Stimulated activated naive CD4-positive, alpha-beta T cell (primary cell): Measurements from ENCODE around the gene MID2.
"Not testable (repeated sequence)": the region's sequence is repeated elsewhere in the genome, so short reads cannot be mapped to it uniquely, and the experiment has no call there.

Experiments
- DNase-seq, 6 experiments: peaks; one replicate each; lab custom pipeline; 2025; lab: John Stamatoyannopoulos, UW

The MID2 gene, protein sequence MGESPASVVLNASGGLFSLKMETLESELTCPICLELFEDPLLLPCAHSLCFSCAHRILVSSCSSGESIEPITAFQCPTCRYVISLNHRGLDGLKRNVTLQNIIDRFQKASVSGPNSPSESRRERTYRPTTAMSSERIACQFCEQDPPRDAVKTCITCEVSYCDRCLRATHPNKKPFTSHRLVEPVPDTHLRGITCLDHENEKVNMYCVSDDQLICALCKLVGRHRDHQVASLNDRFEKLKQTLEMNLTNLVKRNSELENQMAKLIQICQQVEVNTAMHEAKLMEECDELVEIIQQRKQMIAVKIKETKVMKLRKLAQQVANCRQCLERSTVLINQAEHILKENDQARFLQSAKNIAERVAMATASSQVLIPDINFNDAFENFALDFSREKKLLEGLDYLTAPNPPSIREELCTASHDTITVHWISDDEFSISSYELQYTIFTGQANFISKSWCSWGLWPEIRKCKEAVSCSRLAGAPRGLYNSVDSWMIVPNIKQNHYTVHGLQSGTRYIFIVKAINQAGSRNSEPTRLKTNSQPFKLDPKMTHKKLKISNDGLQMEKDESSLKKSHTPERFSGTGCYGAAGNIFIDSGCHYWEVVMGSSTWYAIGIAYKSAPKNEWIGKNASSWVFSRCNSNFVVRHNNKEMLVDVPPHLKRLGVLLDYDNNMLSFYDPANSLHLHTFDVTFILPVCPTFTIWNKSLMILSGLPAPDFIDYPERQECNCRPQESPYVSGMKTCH

DNA sequence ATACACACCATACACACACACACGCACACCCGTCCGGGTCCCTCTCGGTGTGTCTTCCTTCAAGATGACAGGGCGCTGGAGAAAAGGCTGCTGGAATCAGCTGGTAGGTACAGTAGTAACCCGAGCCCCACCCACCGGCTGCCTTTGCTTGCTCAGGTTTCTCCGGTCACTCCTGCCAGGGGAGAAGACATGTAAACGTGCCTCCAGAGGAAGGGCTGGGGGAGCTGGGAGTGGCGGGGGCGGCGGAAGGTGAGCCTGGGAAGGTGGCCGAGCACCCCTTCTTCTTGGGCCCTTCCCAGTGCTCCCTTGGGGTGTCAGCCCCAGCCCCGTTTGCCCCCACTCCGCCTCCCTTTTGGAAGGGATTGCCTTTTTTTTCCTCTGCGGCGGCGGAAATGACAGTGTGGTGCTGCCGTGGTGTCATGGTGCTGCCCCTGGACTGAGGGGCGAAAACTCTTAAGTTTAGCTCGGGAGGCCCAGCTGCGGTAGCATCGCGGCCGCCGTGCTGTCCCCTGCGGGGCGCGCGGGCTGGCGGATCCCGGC is at the start of gene MID2:
TSS of gene MID2 (plus strand) at position 169 of the 540 bp plus-strand sequence. CDS start 561 bp downstream, outside the sequence.
- DNase-seq: peak; percentile 30 to 73 (median 48)

DNA sequence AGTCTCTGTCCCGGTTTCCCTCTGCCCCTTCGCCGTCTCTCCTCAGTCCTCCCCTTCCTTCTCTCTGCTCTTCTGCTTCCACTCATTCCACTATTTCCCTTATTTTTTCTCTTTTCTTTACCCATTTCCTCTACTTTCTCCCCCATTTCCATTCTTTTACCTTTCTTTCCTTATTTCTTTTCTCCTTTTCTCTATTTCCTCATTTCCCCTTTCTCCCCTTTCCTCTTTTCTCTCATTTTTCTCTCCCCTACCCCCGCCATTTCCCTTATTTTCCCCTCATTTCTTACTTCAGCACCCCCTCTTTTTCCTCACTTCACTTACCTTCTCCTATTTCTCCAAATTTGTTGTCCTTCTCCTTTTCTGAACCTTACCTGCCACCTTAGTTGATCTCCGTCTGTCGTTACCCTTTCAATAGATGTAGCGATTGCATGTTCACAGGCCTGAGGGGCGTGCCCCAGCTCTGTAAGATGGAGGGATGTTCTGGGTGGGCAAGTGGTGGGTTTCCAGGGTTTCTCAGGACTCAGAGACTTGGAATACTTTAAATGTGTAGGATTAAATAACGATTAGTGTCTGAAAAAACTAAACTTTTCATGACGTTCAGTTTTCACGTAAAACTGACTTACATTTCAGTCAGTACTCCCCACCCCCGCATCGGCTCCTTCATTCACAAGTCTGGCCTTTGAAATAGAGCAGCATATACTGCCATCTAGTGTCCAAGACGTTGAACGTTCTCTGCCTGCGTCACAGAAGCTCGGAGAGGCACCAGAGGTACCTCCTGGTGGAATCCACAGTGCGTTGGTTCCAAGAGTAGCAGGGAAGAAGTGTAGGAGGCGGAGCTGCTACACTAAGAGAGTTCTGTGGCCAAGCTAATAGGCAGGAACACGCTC is 48.8 kb upstream of the MID2 start:
- DNase-seq: peak; percentile 40 to 84 (median 69)

DNA sequence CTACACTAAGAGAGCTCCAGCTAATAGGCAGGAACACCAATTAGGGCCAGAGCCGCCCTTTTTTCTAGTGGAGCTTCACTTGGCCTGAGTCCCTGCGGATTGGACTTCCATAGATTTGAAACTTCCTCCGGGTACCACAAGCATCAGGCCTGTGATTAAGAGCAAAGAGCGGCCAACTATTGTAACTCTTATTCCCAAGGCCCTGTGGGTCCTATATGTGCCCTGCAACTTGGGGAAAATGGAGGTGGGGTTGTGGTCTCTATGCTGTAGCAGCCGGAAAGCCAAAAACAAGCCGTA is 48.2 kb upstream of the MID2 start, which contains the start of gene NCBP2L:
TSS of gene NCBP2L (plus strand) at position 198 of the 297 bp plus-strand sequence. CDS start 16,488 bp downstream, outside the sequence.
- no peak for DNase-seq

DNA sequence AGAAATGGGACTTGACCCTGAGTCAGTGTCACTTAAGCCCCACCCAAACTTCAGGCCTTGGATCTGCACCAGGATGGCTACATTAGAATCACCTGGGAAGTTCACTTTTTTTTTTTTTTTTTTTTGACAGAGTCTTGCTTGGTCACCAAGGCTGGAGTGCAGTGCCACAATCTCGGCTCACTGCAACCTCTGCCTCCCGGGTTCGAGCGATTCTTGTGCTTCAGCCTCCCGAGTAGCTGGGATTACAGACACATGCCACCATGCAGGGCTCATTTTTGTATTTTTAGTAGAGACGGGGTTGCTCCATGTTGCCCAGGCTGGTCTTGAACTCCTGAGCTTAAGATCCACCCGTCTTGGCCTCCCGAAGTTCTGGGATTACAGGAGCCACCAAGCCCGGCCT is 45.1 kb upstream of the MID2 start:
- no peak for DNase-seq

DNA sequence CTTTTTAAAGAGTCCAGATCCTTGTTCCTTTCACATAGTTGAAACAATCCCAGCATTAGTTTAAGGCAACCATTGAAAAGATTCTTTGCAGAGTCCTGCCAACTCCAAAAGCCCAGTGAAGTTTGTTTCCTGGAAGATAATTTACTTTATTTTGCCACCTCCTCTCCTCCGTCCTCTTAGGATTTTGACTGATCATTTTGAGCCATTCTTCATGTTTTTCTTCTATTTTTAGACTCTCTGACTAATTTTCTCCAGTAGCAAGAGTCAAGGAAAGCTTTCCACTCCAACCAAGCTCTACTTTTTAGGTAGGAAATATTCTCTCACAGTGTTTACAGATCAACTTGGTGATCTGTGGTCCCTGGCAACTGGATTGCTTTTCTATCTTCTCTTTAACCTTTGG is 37.8 kb upstream of the MID2 start:
- DNase-seq: no peak

DNA sequence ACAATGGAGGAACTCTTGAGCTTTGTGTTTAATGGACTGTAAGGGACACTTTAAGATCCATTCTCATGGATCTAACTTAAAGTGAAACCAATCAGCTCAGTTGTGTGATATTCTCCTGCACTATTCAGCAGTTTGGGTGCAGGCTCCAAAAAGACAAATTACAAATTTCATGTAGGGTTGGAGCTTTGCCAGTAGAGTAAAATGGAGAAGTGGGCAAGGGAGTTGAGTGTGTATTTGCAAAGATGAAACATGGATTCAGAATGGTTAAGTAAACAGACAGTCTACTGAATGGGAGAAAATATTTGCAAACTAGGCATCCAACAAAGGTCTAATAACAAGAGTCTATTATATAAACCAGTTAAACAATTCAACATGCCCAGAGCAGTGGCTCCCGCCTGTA is 21.2 kb upstream of the MID2 start:
- no peak for DNase-seq

DNA sequence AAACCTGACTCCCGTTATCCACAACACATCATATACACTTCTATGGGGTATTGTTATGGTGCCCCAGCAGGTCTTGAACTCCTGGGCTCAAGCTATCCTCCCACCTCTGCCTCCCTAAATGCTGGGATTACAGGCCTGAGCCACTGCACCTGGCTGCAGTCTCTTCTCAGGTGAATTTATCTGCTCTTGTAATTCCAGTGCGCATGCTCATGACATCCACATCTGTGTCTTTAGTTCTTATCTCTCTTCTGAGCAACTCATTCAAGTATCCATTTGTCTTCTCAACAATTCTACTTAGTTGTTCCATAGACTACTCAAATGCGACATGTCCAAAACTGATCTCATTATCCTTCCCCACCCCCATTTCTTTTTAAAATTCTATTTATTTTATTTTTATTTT is 20.5 kb upstream of the MID2 start:
- no peak for DNase-seq

DNA sequence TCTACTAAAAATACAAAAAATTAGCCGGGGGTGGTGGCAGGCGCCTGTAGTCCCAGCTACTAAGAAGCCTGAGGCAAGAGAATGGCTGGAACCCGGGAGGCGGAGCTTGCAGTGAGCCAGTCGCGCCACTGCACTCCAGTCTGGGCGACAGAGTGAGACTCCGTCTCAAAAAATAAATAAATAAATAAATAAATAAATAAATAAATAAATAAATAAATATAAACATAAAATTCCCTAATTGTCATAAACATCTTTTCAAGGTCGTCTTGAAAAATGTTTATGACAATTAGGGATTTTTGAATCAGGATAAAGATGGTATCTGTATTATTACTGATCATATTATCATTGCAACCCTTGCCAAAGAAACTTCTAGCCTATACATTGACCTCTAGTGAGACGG is 15.6 kb upstream of the MID2 start:
- not testable (repeated sequence) for DNase-seq

DNA sequence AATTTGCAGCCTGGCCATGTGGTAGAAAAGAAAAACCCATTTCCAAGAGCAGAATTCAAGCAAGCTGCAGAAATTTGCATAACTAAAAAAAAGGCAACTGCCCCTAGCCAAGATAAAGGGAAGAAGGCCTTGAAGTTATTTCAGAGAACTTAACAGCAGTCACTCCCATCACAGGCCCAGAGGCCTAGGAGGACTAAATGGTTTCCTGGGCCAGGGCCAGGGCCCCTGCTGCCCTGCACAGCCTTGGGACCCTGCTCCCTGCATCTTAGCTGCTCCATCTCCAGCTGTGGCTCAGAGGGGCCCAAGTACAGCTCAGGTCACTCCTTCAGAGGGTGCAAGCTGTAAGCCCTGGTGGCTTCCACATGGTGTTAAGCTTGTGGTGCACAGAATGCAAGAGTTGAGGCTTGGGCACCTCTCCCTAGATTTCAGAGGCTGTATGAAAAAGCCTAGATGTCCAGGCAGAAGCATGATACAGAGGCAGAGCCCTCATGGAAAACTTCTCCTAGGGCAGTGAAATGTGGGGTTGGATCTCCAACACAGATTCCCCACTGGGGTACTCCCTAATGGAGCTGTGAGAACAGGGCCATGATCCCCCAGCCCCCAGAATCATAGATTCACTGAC is 6.7 kb upstream of the MID2 start:
- DNase-seq: no peak

DNA sequence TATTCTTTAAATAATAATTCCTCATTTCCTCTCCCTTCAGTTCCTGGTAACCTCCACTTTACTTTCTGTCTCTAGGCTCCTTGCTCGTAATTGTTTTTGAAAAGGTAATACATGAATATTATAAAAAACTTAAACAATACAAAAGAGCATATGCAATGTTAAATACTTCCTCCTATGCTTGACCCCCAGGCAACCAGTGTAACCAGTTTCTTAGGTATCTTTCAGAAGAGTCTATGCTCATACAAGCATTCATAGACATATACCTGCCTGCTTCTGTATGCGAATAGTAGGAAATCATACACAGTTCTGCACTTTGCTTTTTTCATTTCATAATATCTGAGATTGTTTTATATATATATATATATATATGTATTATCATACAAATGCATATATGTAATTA is 2.6 kb upstream of the MID2 start:
- DNase-seq: no peak

DNA sequence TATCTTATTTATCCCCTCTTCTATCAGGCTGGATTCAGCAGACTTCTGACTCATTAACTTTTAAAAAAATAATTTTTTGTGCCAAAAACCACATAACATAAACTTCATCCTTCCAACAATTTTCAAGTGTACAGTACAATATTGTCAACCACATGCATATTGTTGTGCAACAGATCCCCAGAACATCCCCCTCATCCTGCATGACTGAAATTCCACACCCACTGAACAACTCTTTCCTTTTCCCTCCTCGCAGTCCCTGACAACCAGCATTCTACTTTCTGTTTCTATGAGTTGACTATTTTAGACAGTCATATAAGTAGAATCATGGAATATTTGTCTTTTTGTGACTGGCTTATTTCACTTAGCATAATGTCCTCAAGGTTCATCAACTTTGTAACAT is 2.2 kb upstream of the MID2 start:
- DNase-seq: no peak

DNA sequence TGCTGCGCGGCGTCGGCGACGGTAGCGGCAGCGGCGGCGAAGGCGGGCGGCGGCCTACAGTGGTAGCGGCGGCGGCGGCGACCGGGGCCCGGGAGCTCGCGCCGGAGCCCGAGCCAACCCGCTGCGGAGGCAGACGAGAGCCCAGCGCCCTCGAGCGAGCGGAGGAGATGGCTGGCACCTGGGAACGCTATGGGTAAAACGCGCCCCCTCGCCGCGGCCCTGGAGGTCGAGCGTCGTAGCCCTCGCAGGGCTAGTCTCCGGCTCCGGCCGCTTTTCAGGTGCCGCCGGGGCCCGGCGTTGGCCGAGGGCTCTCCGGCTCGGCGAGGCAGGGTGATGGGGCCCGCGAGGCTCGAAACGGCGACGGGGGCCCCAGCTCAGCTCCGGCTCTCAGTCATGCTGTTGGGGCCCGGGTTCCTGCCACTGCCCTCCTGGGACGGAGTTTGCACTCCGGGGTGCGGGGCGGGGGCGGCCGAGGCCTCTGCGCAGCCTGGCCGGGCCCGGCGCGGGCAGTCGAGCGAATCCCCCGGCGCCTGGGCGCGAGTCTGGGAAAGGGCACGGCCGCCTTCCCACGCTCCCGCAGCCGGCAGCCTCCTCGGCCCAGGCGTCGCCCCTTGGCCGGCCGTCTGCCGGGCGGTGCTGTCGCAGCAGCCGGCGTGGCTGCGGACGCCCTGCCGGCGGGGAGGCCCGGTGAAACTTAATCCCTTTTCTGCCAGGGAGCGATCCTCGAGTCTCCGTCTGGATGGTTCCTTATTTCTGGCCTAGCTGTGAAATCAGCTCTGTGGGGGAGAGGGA is 768 bp downstream of the MID2 start:
- peak; percentile 15 to 73 (median 39) for DNase-seq

DNA sequence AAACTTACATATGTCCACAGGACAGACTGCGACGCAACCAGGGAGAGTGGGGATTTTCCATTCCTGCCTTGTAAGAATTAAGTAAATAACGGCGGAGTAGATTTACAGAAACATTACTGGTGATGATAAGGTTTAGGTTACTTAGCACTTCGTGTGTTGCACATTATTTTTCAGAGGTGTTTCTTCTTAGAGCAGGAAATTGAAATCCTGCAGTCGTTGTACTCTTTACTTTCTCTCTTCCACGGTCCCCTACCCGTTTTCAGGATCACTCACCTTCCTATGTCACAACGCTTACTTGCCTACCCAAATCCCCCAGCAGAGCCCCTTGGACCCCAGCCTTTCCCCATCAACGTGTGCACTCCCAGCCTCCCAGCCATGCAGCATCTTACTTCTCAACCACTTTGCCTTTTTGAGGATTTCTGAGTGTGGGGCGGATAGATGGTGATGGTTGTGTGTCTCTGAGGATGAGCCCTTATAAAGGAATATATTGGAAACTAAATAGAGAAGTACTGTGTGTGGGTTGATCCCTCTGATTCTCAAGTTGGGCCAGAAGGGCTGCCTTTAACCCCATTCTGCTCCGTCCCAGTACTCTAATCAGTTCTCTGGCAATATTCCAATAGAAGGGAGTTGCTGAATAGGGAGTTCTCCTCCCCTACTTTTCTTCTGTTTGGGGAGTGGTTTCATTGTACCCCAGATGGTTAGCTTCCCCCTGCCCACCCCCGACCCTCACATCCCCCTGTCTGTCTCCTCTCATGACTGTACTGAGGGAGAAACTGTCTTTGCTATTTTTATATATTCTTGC is 1.6 kb downstream of the MID2 start:
- DNase-seq: no peak

DNA sequence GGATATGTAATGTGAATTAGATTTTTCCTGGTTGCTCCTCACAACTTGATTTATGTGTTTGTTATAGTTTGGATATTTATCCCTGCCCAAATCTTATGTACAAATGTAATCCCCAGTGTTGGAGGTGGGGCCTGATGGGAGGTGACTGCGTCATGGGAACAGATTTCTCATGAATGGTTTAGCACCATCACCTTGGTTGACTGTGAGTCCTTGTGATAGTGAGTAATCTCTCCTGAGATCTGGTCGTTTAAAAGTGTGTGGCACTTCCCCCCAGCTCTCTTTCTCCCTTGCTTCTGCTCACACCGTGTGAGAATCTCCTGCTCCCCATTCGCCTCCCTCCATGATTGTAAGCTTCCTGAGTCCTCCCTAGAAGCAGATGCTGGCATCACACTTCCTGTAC is 2.2 kb downstream of the MID2 start:
- no peak for DNase-seq

DNA sequence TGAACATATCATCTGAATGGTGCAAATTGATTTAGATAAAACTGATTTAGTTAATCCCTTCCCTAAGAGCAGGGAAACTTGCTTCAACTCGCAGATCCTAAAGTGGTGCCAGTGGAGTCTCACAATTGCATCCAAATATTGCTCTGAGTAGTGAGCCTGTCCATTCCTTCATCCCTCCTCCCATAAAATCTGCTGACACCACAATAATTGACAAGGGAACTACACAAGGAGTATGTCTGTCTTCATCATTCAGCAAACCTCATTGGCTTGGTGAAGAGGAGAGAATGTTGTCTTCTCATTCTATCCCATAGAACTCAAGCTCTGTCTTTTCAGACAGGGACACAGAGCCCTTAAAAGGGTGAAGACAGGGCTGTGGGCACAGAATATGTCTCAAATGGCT is 4.2 kb downstream of the MID2 start:
- no peak for DNase-seq

DNA sequence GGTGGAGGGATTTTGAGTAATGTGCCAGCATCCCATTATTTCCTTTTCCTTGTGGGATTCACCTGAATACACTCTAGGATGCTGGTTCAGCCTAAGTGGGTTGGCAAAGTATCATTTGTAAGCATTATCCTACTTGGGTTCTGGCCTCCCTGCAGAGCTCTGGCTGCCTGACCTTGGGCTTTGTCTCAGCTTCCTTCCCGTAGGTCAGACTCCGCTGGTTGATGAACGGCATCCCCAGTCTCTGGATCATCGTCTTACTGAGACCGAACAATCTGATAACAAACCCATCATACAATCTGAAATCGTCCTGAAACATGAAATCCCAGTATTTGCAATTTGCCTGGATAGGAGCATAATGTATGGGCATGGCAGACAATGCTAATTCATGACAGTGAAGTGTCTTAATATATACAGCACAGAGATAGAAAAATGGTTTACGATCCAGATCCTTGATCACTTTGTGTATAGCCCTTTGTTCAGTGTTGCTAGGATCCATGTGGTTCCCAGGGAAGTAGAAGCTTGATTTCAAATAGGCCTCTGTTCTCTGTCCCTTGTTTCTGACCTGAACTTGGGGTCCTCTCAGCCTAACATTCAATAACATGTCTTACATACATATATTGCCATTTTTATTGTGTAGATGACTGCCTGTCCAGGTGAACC is 5.5 kb downstream of the MID2 start:
- DNase-seq: no peak

DNA sequence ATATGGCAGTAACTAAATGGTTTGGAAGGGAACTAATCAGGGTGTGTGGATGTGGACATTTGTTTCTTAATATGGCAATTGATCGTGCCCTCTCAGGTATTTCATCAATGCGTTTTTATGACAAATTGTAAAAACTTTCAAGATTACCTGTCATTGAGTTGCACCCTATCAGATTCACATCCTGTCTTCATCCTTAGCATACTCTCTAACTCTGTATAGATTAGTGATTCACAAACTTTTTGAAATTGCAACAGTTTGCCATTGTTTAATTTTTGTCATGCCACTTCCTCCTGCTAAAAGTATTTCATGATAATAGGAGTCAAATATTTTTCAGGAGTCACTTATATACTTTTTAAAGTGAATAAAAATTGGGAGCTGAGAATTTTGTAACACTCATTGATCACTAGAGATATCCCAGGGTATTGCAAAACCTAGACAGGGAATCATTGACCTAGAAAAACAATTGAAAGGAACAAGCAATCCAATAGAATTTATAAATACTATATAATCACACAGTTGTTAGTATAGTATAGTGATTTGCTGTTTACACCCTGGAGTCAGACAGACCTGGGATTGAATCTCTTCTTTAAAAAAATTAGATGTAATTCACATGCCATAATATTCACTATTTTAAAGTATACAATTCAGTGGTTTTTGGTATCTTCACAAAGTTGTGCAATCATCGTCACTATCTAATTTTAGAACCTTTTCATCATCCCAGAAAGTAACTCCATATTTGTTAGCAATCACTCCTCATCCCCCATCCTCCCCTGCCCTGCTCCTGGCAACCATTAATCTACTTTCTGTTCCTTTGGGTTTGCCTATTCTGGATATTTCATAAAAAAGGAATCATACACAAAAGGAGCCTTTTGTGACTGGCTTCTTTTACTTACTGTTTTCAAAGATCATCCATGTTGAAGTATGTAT is 8.9 kb downstream of the MID2 start:
- no peak for DNase-seq

DNA sequence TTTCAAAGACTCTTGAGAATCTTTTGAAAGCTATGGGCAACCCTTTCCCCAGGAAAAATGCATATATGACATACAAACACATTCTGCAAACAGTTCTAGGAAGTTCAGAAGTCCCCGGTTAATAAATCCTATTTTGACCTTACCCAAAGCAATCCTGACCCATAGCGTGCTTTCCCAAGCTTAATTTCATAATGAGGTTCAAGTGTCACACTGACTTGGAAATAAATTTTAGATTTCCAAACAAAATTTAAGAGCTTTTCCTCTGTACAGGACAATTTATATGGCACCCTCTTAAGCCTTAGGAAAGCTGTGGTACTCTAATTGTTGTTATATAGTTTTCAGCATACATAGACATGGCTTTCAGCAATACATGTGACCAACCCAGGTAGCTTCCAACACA is 11.3 kb downstream of the MID2 start:
- no peak for DNase-seq
